GM19035 (cell line): ENCODE data around the gene PDGFA.

Source experiments
- ATAC-seq: cut with Tn5 transposase; IDR thresholded peaks from one replicate; pipeline ENCODE4 v1.9.1; 2021; ENCODE audit not compliant: unreplicated experiment

PDGFA gene

DNA sequence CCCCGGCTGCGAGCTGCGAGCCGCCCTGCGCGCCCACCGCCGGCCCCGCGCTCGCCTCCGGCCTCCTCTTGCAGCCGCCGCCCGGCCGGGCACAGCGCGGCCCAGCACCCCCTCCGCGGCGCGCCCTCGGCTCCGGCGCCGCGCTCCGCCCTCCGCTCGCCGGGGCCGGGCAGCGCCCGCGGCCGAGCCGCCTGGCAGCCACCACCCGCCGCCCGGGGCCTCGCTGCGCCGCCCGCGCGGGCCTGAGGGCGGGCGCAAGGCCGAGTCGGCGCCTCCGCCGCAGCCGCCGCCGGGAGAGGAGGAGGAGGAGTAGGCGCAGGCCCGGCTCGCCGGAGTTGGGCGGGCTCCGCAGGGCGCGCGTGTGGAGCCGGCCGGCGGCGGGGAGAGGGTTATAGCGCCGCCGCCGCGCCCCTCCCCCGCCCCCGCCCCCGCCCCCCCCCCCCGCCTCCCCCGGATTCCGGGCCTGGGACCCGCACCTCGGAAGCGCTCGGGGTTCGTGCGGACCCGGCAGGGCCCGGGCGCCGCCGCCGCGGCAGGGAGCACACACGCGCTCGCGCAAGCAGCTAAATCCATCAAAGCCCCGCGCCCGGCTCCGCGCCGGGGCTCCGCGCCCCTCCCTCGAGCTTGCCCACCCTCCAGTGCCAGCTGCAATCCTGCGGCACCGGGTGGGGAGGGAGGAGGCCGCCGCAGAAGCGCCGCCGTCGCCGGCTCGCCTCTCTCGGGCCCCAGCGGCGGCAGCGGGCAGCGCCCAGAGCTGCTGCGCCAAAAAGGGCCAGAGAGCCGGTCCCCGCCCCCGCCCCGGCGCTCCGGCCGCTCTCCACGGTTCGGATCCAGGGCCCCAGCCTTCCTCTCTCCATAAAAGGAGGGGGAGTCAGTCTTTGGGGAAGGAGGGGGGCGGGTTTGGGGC, at the start of gene PDGFA:
Gene PDGFA, minus strand, starts transcription at position 363 of the 907 bp plus-strand sequence. CDS start 845 bp downstream, outside the sequence.
- no peak for ATAC-seq

DNA sequence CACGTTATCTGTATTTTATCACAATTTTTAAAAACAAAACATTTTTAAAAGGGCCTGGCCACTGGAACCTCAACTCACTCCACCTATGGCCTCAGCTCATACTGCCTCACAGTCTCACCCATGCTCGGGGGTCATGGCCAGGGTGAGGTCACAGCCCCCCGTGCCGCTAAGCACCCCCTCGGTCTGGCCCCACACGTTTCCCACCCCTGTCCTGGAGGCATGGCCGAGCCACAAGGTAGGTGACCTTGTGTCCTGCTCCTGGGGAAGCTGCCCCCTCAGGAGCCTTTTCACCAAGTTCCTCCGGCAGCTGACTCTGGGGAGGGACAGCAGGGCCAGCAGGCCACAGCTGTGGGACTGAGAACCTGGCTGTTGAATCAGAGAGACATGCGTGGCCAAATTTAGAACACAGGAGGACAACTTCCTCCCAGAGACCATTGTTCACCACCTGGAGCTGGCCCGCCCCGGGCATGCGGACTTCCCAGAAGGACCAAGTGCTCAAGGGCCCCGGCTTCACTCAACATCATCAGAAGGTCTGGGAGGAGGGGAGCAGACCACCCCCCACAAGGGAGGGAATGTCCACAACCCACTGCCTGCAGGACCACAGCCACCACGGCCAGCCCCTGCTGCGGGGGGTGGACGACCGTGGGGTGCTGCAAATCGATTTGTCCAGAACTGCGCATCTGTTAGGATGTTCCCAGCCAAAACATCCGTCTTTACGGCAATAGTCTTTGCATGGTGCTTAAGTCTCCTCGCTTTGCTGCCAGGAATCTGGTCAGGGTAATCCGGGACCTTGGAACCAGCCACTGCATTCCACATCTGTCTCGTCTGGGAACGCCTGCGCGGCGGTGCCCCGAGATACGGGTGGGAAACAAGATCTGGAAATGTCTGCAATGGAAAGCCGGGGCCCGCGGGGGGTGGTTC, 48.6 kb upstream of the PDGFA start:
- ATAC-seq, result no peak

DNA sequence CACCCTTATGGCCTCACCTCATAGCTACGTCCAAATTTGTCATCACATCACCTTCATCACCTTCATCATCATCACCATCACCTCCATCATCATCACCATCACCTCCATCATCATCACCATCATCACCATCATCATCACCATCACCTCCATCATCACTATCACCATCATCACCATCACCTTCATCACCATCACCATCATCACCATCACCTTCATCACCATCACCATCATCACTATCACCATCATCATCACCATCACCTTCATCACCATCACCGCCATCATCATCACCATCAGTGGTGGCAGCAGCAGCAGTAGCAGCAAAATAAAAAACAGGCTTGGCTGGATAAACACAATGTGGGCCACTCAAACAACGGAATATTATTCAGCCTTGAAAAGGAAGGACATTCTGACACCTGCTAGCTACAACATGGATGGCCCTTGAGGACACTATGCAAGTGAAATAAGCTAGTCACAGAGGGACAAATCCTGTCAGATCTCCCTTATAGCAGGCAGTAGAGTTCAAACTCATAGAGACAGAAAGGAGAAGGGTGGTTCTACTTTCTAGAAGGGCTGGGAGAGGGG, 47.7 kb upstream of the PDGFA start:
- ATAC-seq, result no peak

DNA sequence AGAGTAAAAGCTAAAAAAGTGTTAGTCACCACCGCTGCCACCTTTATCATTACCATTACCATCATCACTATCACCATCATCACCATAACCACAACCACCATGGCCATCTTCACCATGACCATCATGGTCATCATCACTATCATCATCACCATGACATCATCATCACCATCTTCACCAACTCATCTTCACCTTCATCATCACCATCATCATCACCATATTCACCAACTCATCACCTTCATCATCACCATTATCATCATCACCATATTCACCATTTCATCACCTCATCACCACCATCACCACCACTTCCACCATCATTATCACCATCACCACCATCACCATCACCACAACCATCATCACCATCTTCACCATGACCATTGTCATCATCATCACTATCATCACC, 46.5 kb upstream of the PDGFA start:
- no peak for ATAC-seq

DNA sequence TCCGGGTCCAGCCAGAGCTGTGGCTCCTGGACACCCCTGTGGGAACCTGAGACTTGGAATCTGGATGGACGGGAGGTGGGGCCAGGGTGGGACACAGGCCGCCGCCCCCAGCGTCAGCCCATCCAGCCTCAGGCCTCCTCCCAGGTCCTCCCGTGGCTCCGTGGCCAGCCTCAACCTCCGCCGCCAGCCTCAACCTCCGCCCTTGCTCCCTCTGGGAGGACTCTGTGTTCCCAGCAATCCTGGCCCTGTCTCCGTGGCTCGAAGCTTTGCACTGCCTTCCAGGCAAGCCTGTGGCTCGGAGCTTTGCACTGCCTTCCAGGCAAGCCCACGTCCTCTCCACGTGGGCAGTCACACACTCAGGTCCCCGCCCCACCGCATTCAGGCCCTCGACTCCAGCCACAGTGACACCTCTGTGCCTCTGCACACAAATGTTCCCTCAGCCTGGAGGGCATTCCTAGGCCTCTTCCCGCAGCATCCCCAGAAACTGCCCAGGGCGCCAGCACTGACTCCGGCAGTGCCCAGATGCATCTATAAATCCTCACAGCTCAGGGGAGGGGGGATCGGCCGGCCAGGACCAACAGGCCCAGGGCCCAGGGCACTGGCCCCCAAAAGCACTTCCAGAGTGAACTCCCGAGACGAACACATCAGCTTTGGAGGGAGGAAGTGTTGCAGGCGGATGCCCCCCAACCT, 44.7 kb upstream of the PDGFA start:
- ATAC-seq, result no peak

DNA sequence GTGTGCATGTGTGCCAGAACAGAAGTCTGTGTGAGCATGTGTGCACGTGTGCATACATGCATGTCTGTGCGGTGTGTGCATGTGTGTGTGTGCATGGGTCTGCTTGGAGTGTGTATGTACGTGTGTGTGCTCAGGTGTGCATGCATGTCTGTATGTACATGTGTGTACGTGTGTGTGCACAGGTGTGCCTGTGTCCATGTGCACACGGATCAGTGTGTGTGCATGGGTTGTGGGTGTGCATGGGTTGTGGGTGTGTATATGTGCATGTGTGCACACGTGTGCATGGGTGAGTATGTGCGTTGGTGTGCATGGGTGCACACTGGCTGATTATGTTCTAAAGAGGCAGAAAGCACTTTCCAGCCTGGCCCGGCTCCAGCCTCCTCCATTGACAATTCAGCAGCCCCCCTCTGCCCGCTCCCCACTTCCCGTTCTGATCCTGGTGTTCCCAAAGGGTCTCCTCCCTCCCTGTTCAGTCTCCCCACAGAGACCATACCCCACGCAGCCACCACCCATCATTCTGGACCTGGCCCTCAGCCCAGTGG, 44.1 kb upstream of the PDGFA start:
- ATAC-seq, result no peak

DNA sequence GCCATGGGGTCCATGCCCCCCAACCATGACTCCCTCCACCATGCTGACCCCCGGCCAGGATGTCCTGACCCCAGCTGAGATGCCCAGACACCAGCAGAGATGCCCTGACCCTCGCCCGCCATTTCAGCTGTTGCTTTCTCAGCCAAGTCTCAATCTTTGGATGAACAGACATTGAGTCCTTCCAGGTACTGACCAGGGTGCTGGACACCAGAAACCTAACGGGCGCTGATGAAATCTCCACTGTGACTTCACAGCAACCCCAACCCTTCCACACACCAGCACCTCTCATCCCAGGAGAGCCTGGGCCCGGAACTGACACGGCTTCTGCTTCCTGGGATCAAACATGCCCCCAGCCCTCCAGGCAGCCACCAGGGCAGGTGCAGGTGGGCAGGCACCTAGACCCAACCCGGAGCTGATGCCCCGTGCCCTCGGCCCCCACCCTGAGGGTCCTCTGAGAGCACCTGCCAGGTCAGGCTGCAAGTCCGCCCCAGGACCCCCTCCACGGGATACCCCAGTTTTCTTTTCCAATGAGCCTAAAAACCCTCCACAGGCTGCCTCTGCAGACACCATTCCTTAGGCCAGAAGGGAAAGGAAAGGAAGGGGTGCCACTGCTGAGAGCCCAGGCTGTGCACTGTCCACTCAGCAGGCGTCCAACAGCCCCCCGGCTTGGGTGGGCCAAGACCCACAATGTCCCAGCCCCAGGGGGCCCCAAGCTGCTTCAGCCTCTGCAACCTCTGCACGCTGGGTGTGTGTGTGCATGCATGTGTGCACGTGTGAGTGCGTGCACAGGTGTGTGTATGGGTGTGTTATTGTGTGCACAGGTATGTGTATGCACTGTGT, 43.4 kb upstream of the PDGFA start:
- ATAC-seq, result no peak

DNA sequence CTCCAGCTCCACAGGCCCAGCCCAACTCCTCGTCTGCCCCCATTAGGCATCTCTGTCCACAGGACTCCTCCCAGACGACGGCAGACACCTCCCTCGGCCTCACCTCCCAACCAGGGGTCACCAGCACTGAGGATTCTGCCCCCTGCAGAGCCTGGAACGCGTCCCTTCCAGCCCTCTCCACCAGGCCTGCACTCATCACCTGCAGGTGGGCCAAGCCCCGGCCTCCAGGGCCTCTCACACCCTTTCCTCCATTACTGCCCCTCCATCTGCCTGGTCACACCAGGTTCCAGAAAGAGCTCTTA, 42.7 kb upstream of the PDGFA start:
- ATAC-seq, result no peak

DNA sequence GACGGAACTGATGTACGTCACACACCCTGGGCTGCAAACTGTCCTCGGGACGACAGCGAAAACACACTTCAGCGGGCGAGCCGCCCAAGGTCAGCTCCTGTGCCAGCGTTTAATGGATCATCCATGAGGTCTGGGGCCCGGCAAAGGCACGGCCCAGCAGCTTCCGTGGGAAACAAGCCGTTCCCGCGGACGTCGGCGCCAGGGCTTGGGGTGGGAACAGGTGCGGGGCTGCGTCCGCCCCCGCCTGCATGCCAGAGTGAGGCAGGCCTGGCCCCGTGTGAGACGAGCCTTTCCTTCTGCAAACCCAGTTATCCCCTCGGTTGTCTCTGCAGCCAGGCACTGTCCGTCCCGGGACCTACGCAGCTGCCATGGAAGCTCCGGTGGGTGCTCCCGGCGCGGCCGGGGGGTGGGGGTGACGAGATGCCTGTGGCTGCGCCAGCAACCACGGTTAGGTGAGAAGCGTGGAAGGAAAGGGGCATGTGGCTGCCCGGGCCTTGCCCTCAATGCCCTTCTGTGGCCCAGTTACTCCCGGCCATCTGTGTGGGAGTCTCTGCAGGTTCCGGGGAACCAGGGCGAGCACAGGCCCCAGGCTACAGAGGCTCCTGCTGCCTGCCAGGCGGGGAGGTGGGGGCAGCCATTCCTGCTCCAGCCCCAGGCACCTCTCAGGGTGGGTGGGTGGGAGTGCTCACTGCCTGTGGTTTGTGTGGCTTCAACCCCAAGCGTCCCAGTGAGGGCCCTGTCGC, 42.2 kb upstream of the PDGFA start:
- no peak for ATAC-seq

DNA sequence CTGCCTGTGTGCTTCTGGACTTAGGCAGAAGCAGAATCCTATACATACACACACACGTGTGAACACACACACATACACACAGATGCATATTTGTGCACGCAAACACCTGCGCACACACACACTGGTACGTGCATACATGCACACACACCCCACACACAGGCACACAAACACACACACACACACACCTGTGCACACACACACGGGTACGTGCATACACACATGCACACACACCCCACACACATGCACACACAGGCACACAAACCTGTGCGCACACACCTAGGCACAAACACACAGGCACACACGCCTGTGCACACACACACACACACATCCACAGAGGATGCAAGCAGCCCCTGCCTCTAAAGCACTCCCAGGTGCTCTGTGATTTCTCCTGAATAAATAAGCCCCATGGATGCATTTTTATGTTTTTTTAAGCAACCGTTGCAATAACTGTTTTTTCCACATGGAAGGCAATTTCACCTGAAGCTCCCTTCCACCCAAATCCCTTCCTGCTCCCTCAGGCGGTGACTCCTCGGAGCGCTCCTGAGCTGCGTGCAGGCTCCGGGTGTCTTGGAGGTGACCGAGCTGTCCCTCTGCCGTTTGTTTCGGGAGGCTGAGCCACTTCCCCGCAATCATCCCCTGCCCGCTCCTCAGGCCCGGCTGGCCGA, 41.5 kb upstream of the PDGFA start:
- no peak for ATAC-seq

DNA sequence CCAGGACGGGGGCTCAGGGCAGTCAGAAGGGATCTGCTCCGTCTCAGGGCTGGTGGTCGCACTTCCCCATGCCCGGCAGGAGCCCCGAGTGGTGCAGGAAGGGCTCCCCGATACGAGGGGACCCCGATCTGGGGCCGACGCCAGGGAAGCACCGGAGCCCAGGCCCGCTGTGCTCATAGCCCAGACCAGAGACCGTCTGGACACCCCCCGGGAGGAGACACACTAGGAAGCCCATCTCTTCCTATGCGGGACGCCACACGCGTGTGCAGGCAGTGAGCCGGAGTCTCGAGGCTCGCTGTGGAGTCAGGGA, 39.7 kb upstream of the PDGFA start:
- ATAC-seq, result no peak

DNA sequence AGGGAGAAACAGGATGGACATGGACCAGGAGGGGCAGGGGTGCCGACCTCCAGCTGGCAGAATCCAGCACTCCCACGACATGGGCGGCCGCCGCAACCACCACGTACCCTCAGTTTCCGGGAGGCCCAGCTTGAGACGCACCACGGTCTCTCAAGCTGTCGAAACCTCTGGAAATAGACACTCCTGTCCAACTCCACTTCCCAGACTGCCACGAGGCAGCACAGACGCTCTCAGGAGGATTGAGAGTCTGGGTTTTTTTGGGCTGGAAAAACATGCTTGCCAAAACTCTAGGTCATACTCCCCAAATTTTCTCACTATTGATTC, 37.9 kb upstream of the PDGFA start:
- no peak for ATAC-seq

DNA sequence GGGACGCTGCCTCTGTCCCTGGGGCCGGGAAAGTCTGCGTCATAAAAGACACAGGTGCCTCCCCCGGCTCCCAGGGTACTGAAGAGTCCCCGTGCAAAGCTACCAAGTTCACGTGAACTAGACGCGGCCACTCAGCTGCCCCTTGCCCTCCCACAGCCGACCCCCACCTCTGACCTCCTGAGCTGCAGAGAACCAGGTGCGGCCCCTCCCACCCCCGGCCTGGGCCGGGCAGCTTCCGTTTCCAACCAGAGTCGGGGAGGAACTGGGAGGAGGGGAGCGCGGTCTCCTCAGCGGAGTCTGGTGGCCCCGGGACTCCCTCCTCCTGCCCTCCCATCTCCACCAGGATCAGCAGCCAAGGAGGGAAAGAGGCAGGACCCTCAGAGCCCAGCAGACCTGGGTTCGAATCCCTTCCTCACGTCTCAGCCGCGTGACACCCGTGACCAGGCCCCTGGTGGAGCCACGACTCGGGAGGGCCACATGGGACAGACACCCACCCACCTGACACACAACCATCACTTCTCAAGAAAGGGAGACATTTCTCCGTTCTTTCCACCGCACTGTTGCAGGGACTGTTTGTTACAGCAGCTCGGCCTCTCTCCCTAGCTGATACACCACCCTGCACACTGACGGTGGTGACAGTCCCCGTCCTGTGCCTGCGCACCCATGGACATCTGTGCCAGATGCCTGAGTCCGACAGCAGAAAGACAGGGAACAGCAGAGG, 37.4 kb upstream of the PDGFA start:
- ATAC-seq, result no peak

DNA sequence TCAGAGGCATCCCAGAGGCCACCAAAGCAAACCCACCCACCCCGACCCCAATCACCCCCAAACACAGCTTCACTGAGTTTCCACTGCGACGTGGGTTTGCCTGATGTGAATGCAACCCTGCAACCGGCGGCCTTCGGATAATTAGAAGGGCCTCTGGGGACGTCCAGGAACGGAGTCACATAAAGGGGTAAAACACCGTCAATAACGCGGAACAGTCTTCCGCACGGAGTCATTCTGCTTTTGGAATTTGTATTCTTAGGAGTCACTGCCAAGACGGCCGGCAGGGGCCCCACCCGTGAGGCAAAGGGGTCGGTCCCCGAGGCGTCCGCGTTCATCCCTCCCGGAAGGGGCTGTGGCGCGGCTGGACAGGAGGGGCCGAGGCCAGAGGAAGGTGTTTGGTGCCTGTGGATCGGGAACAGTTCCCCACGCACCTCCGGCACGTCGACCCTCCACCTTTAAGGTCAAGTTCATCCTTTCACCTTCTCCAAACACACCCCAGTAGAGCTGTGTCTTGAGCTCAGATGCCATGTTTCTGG, 36.7 kb upstream of the PDGFA start:
- ATAC-seq, result no peak

DNA sequence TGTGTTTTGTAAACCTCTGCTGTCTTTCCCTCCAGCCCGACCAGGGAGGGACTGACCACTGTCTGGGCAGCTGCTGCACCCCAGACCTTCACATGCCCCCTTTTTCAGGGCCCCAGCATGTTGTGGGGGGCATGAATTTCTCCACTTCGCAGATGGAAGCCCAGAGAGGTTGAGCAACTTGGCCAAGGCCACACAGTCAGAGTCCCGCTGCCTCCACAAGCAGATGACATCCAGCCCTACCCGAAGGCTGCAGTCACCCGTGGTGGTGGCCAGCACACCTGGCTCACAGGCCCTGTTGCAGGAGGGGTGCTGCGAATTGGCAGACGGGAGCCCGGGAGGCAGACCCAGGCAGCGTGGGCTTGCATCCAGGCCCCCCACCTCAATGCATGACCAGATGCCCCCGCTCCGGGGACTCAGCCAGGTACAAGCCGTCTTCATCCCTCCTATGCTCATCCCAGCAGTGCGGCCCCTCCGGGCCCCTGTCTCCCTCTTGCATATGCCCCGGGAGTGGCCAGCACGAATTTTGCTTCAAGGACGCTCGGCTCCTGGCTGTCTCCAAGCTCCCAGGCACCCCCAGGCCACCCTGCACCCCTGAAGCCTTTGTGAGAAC, 36.0 kb upstream of the PDGFA start:
- no peak for ATAC-seq

DNA sequence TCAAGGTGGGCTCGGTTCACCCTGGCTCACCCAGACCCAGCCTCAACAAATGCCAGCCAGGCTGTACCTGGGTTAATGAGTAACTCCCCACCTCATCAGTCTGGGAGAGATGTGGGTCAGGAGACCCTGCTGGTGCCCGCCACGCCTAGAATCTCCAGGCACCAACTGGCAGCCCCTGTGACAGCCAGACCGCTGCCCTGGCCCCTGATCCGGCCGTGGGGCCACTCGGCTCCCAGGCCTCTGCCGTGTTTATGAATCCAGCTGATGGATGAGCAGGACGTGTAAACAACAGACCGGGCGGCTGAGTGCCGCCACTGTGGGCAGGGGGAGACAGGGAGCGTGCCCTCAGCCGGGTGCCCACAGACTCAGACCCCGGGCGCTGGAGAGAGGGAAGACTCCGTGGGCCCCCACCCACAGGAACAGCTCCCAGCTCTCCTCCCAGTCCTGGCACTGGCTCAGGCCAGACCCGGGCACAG, 34.0 kb upstream of the PDGFA start:
- ATAC-seq, result no peak

DNA sequence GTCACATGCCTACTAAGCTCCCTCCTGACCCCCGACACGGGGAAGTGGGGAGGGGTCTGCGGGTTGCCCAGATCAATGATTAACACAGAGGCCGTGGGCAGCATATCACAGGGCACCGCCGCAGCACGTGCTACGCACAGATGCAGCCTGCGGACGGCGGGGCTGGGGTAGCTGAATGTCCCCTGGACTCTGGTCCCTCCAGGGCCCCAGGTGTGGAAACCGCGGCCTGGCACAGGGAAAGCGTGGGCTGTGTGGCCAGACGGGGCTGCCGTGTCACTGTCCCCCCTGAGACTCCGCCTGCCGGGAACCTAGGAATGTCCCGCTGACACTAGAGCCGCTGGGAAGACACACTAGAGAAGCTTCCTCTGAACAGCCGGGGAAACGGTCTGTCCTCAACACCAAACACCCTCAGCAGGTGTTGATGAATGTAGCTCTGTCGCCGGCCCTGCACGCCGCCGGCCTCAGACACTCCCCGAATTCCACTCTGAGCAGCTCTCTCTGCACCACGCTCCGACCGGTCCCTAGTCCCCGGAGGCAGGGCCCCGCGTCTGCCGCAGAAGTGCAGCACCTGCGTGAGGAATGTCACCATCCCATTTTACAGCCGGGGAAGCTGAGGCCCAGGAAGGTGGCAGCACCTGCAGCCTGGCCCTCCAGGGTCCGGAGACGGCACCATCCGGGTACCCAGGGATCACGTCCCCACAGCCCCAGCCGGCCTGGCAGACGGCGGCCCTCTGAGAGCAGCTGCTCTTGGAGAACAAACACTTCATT, 33.4 kb upstream of the PDGFA start:
- ATAC-seq, result no peak
